HG02798 (cell line): Measurements from ENCODE around the gene ARHGEF6.
"Not testable (repeated sequence)": the region's sequence is repeated elsewhere in the genome, so short reads cannot be mapped to it uniquely, and the experiment has no call there.

Experiments
- ATAC-seq: cut with Tn5 transposase; IDR thresholded peaks from one replicate; pipeline ENCODE4 v1.9.1; 2021; ENCODE audit warnings: mild to moderate bottlenecking; ENCODE audit not compliant: unreplicated experiment, poor library complexity

Gene ARHGEF6

GRCh38 chrX:136780763-136781162 lies at the start of gene ARHGEF6:
Gene ARHGEF6, minus strand, starts transcription at chrX:136780932. Its CDS starts 50 bp downstream, at chrX:136780882.
- ATAC-seq: peak; percentile 60

GRCh38 chrX:136829413-136829812 lies 48.7 kb upstream of the ARHGEF6 start:
- no peak for ATAC-seq

GRCh38 chrX:136828830-136829229 lies 48.1 kb upstream of the ARHGEF6 start:
- no peak for ATAC-seq

- no peak for ATAC-seq
Measured at GRCh38 chrX:136827026-136827425, 46.3 kb upstream of the ARHGEF6 start.

- ATAC-seq: no peak
Measured at GRCh38 chrX:136825771-136826170, 45.0 kb upstream of the ARHGEF6 start.

- no peak for ATAC-seq
Measured at GRCh38 chrX:136823175-136823574, 42.4 kb upstream of the ARHGEF6 start.

- no peak for ATAC-seq
Measured at GRCh38 chrX:136822337-136823095, 41.8 kb upstream of the ARHGEF6 start.

GRCh38 chrX:136819756-136820155 lies 39.0 kb upstream of the ARHGEF6 start:
- ATAC-seq: not testable (repeated sequence)

- no peak for ATAC-seq
Measured at GRCh38 chrX:136819031-136819703, 38.4 kb upstream of the ARHGEF6 start.

GRCh38 chrX:136816975-136817374 lies 36.2 kb upstream of the ARHGEF6 start:
- ATAC-seq: no peak

- ATAC-seq: no peak
Measured at GRCh38 chrX:136814847-136815750, 34.4 kb upstream of the ARHGEF6 start.

- no peak for ATAC-seq
Measured at GRCh38 chrX:136812286-136812685, 31.6 kb upstream of the ARHGEF6 start.

- ATAC-seq: no peak
Measured at GRCh38 chrX:136810493-136810892, 29.8 kb upstream of the ARHGEF6 start.

GRCh38 chrX:136806891-136807410 lies 26.2 kb upstream of the ARHGEF6 start:
- no peak for ATAC-seq

- no peak for ATAC-seq
Measured at GRCh38 chrX:136802515-136802914, 21.8 kb upstream of the ARHGEF6 start.

GRCh38 chrX:136797787-136798186 lies 17.1 kb upstream of the ARHGEF6 start:
- no peak for ATAC-seq

GRCh38 chrX:136795132-136795531 lies 14.4 kb upstream of the ARHGEF6 start:
- not testable (repeated sequence) for ATAC-seq

- not testable (repeated sequence) for ATAC-seq
Measured at GRCh38 chrX:136794660-136795059, 13.9 kb upstream of the ARHGEF6 start.

GRCh38 chrX:136794080-136794479 lies 13.3 kb upstream of the ARHGEF6 start:
- no peak for ATAC-seq

GRCh38 chrX:136789856-136790255 lies 9.1 kb upstream of the ARHGEF6 start:
- ATAC-seq: no peak
